ENCODE results near the gene POMT1.

POMT1 gene

DNA sequence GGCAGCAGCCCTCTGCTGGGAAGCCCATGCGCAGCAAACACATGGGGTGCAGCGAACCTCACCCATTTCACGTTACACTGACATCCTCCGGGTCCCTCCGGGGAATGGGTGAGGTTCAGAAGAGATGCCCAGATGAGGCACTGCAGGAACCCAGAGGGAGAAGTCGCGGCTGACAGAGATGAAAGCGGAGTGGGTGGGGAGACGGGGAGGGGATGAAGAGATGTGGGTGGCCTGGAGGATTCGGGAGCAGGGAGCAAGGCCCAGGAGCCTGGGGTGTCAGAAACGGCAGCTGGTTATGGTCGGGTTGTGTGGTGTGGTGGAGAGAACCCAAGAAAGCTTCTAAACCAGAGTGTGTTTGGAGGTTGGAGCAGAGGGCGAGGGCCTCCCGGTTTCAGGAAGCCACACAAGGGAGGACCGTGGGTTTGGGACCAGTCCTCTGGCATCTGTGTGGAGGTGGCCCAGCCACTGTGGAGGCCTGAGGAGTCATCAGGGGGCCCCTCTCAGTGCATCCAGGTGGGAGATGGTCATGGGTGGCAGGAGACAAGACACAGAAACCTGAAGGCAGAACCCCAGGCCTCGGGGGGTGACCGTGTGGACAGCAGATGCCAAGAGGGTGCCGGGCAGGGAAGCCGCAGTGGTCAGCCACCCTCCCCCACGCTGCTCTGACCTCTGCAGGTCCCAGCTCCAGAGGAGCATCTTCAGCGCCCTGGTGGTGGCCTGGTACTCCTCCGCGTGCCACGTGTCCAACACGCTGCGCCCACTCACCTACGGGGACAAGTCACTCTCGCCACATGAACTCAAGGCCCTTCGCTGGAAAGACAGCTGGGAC, 19.8 kb downstream of the POMT1 start:
- H3K27me3 ChIP-seq (ENCODE audit: low read depth, low read length): no peaks in the 10 kb centered on the region
- no peak overlapping the region for H2AFZ ChIP-seq (ENCODE audit: low read depth, low read length)
- no peak overlapping the region for H3K4me3 ChIP-seq (ENCODE audit: low read length)
- no peak overlapping the region for H3K27ac ChIP-seq (ENCODE audit: low read length)
- H3K4me1 ChIP-seq (ENCODE audit: low read length): no peaks in the 10 kb centered on the region
- no peak overlapping the region for H3K9ac ChIP-seq (ENCODE audit: low read length)
- peaks cover 27% of the 10 kb centered on the region for H3K36me3 ChIP-seq (replicated peaks; ENCODE audit: low read depth, low read length)
- no peak for TF ChIP-seq EZH2phosphoT487 (IDR thresholded peaks at IDR 0.05; ENCODE audit: low read depth)
- TF ChIP-seq, protein P1, sequence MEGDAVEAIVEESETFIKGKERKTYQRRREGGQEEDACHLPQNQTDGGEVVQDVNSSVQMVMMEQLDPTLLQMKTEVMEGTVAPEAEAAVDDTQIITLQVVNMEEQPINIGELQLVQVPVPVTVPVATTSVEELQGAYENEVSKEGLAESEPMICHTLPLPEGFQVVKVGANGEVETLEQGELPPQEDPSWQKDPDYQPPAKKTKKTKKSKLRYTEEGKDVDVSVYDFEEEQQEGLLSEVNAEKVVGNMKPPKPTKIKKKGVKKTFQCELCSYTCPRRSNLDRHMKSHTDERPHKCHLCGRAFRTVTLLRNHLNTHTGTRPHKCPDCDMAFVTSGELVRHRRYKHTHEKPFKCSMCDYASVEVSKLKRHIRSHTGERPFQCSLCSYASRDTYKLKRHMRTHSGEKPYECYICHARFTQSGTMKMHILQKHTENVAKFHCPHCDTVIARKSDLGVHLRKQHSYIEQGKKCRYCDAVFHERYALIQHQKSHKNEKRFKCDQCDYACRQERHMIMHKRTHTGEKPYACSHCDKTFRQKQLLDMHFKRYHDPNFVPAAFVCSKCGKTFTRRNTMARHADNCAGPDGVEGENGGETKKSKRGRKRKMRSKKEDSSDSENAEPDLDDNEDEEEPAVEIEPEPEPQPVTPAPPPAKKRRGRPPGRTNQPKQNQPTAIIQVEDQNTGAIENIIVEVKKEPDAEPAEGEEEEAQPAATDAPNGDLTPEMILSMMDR (IDR thresholded peaks at IDR 0.05; ENCODE audit: low read depth, low read length): no peak
- H3K4me2 ChIP-seq (ENCODE audit: low read length): no peak overlapping the region
- H3K79me2 ChIP-seq (ENCODE audit: low read length): no peaks in the 10 kb centered on the region
- no peaks in the 10 kb centered on the region for H4K20me1 ChIP-seq (ENCODE audit: insufficient read depth, low read length)
- no peaks in the 10 kb centered on the region for H3K9me3 ChIP-seq (ENCODE audit: insufficient read depth, low read length)

DNA sequence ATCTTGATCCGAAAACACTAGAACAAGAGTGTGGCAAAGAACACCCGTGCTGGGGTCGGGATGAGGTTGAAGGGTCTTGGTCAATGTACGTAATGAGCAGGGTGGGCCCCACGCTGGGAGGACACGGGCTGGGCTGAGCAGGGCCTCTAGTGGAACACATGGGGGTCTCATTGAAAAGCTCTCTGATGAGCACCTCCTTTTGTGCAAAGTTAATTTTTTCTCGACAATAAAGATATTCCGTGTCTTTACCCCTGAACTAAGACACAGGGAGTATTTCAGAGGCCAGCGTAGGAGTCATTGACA, 20.3 kb downstream of the POMT1 start:
- Histone ChIP-seq H3K4me2 (ENCODE audit: low read length) (no peak overlapping the region), H3K36me3 (replicated peaks; ENCODE audit: low read depth, low read length) (peaks cover 24% of the 10 kb centered on the region), H3K4me1 (ENCODE audit: low read length) (no peaks in the 10 kb centered on the region), H2AFZ (ENCODE audit: low read depth, low read length) (no peak overlapping the region), H3K4me3 (ENCODE audit: low read length) (no peak overlapping the region), H3K27ac (ENCODE audit: low read length) (no peak overlapping the region), H3K9ac (ENCODE audit: low read length) (no peak overlapping the region), H4K20me1 (ENCODE audit: insufficient read depth, low read length) (no peaks in the 10 kb centered on the region), H3K79me2 (ENCODE audit: low read length) (no peaks in the 10 kb centered on the region), H3K9me3 (ENCODE audit: insufficient read depth, low read length) (no peaks in the 10 kb centered on the region), H3K27me3 (ENCODE audit: low read depth, low read length) (no peaks in the 10 kb centered on the region)
- TF ChIP-seq, protein P1 (IDR thresholded peaks at IDR 0.05; ENCODE audit: low read depth, low read length): no peak
- no peak for TF ChIP-seq EZH2phosphoT487 (IDR thresholded peaks at IDR 0.05; ENCODE audit: low read depth)

DNA sequence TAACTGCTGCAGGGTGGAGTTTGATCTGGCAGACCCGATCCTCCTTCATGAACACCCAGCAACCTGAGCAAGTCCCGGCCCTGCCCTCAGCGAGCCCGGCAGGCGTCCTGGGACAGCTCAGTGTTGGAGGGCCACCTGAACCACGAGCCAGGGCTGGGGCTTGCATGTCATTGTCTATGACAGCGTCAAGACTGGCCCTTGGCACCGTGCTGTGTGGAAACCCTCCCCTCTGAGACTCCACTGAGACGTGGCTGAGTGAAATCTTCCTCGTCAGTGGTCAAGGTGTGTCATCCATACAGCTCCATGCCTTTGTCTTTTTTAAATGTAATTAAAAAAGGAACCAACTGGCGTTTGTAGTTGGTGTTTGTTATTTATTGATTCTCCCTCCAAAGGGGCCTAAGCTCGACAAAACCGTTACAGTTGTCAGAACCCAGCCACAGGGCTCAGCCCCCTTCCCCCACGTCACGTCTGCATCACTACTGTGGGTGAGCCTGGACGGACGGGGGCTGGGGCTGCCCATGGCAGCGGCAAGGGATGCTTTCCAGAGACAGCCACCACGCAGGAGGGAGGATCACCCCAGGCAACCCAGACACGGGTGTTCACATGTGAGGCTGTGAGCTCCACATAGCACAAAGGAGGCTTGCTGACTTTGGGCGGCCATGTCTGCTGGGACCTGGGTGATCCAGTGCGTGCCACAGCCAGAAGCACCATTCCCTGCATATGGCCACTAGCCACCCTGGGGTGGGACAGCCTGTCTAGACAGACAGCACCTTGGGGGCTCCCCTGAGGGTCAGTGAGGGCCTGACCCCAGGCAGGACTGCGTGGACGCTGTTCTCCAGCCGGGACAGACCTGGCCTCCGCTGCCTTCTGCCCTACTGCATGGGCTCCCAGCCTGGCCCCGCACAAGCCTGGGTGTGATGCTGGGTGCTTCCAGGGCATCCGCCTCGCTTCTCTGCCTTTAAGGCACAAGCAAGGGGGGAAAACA, 21.0 kb downstream of the POMT1 start:
- H3K27ac ChIP-seq (ENCODE audit: low read length): no peak overlapping the region
- no peaks in the 10 kb centered on the region for H3K79me2 ChIP-seq (ENCODE audit: low read length)
- no peak overlapping the region for H2AFZ ChIP-seq (ENCODE audit: low read depth, low read length)
- H3K4me2 ChIP-seq (ENCODE audit: low read length): no peak overlapping the region
- H4K20me1 ChIP-seq (ENCODE audit: insufficient read depth, low read length): no peaks in the 10 kb centered on the region
- peaks cover 30% of the 10 kb centered on the region for H3K36me3 ChIP-seq (replicated peaks; ENCODE audit: low read depth, low read length)
- no peaks in the 10 kb centered on the region for H3K27me3 ChIP-seq (ENCODE audit: low read depth, low read length)
- TF ChIP-seq, protein P1 (IDR thresholded peaks at IDR 0.05; ENCODE audit: low read depth, low read length): no peak
- TF ChIP-seq EZH2phosphoT487 (IDR thresholded peaks at IDR 0.05; ENCODE audit: low read depth): no peak
- H3K4me3 ChIP-seq (ENCODE audit: low read length): no peak overlapping the region
- H3K9me3 ChIP-seq (ENCODE audit: insufficient read depth, low read length): no peaks in the 10 kb centered on the region
- no peaks in the 10 kb centered on the region for H3K4me1 ChIP-seq (ENCODE audit: low read length)
- H3K9ac ChIP-seq (ENCODE audit: low read length): no peak overlapping the region
